GM21825 (cell line): ENCODE data around the gene ARHGAP15.
A peak's percentile ranks its signal among the peaks of the same experiment; 100 is the strongest.

Experiments
- ATAC-seq: cut with Tn5 transposase; IDR thresholded peaks from one replicate; pipeline ENCODE4 v1.9.1; 2021; ENCODE audit warnings: mild to moderate bottlenecking, moderate library complexity; ENCODE audit not compliant: unreplicated experiment

Gene ARHGAP15

GRCh38 chr2:143142598-143142997, 13.4 kb downstream of the ARHGAP15 start:
- ATAC-seq = no peak

- ATAC-seq = no peak
Observed at GRCh38 chr2:143144813-143145455, 15.7 kb downstream of the ARHGAP15 start.

GRCh38 chr2:143146366-143146765, 17.1 kb downstream of the ARHGAP15 start:
- no peak for ATAC-seq

- no peak for ATAC-seq
Observed at GRCh38 chr2:143146815-143147530, 17.8 kb downstream of the ARHGAP15 start.

- no peak for ATAC-seq
Observed at GRCh38 chr2:143148011-143148410, 18.8 kb downstream of the ARHGAP15 start.

GRCh38 chr2:143148757-143149156, 19.5 kb downstream of the ARHGAP15 start:
- ATAC-seq = peak; percentile 59

GRCh38 chr2:143150287-143150686, 21.1 kb downstream of the ARHGAP15 start:
- ATAC-seq = peak; percentile 61

GRCh38 chr2:143151111-143151752, 22.0 kb downstream of the ARHGAP15 start:
- no peak for ATAC-seq

- no peak for ATAC-seq
Observed at GRCh38 chr2:143152219-143152618, 23.0 kb downstream of the ARHGAP15 start.

- ATAC-seq = no peak
Observed at GRCh38 chr2:143152637-143153036, 23.4 kb downstream of the ARHGAP15 start.

GRCh38 chr2:143155661-143156060, 26.4 kb downstream of the ARHGAP15 start:
- ATAC-seq = no peak

- ATAC-seq = no peak
Observed at GRCh38 chr2:143157001-143157400, 27.8 kb downstream of the ARHGAP15 start.

- ATAC-seq = no peak
Observed at GRCh38 chr2:143157418-143157817, 28.2 kb downstream of the ARHGAP15 start.

- no peak for ATAC-seq
Observed at GRCh38 chr2:143158098-143158497, 28.9 kb downstream of the ARHGAP15 start.

GRCh38 chr2:143158551-143159485, 29.6 kb downstream of the ARHGAP15 start:
- ATAC-seq = peak; percentile 49

GRCh38 chr2:143159486-143159840, 30.2 kb downstream of the ARHGAP15 start:
- no peak for ATAC-seq

- no peak for ATAC-seq
Observed at GRCh38 chr2:143160732-143161707, 31.8 kb downstream of the ARHGAP15 start.

GRCh38 chr2:143162123-143162837, 33.1 kb downstream of the ARHGAP15 start:
- peak; percentile 84 for ATAC-seq

GRCh38 chr2:143162997-143163396, 33.8 kb downstream of the ARHGAP15 start:
- no peak for ATAC-seq
